HEK293T (cell line): ENCODE results near the gene C2orf72.

Experiments used
- BHLHE40 ChIP-seq: fragments of 450-650 bp; IDR thresholded peaks from 2 replicates; pipeline ENCODE4 v1.6.1; 2016; ENCODE audit warnings: mild to moderate bottlenecking, moderate library complexity, borderline replicate concordance
- CTBP1 ChIP-seq: fragments of 450-650 bp; IDR thresholded peaks from 2 replicates; pipeline ENCODE4 v1.6.1; 2016; ENCODE audit warnings: borderline replicate concordance
- ELF4 ChIP-seq: fragments of 450-650 bp; IDR thresholded peaks from 2 replicates; pipeline ENCODE4 v1.6.1; 2017; ENCODE audit warnings: antibody characterized with exemption
- FOXA1 ChIP-seq: fragments of 450-650 bp; IDR thresholded peaks from 2 replicates; pipeline ENCODE4 v1.6.1; 2016; ENCODE audit warnings: mild to moderate bottlenecking
- FOXK2 ChIP-seq: fragments of 450-650 bp; IDR thresholded peaks from 2 replicates; pipeline ENCODE4 v1.6.1; 2016; ENCODE audit warnings: mild to moderate bottlenecking
- HDGF ChIP-seq: fragments of 450-650 bp; IDR thresholded peaks from 2 replicates; pipeline ENCODE4 v1.6.1; 2017; ENCODE audit warnings: antibody characterized with exemption, borderline replicate concordance
- LEF1 ChIP-seq: fragments of 450-650 bp; IDR thresholded peaks from 2 replicates; pipeline ENCODE4 v1.6.1; 2017; ENCODE audit warnings: mild to moderate bottlenecking, borderline replicate concordance
- NFRKB ChIP-seq: fragments of 450-650 bp; IDR thresholded peaks from 2 replicates; pipeline ENCODE4 v1.6.1; 2016; ENCODE audit warnings: mild to moderate bottlenecking, moderate library complexity
- SP1 ChIP-seq: fragments of 450-650 bp; IDR thresholded peaks from 2 replicates; pipeline ENCODE4 v1.6.1; 2017
- TARDBP ChIP-seq: fragments of 450-650 bp; IDR thresholded peaks from 2 replicates; pipeline ENCODE4 v1.6.1; 2016
- TF ChIP-seq, protein P1 (sequence below): fragments of 450-650 bp; IDR thresholded peaks from 2 replicates; pipeline ENCODE4 v1.6.1; 2016

- TF ChIP-seq HDGF (no peak), BHLHE40 (no peak), CTBP1 (no peak), FOXK2 (no peak), LEF1 (no peak), ELF4 (no peak), SP1 (no peak), NFRKB (no peak), FOXA1 (no peak), TARDBP (no peak)
- TF ChIP-seq, protein P1, sequence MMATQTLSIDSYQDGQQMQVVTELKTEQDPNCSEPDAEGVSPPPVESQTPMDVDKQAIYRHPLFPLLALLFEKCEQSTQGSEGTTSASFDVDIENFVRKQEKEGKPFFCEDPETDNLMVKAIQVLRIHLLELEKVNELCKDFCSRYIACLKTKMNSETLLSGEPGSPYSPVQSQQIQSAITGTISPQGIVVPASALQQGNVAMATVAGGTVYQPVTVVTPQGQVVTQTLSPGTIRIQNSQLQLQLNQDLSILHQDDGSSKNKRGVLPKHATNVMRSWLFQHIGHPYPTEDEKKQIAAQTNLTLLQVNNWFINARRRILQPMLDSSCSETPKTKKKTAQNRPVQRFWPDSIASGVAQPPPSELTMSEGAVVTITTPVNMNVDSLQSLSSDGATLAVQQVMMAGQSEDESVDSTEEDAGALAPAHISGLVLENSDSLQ = no peak
Observed at GRCh38 chr2:230998882-230999281, 38.4 kb upstream of the C2orf72 start.
